SU-DHL-6 (cell line): Measurements from ENCODE around the gene RANBP1.

Source experiments
- H2AFZ ChIP-seq: fragments of 200-600 bp; sonication (generic); 2 replicates; pipeline ENCODE4 v1.6.1; 2014; ENCODE audit warnings: low read depth, mild to moderate bottlenecking, moderate library complexity, mixed read lengths, antibody characterized with exemption, low read length; ENCODE audit not compliant: severe bottlenecking
- H3F3A ChIP-seq: fragments of 200-600 bp; shearing (Covaris generic); 2 replicates; pipeline ENCODE4 v1.6.0; 2016; ENCODE audit warnings: antibody characterized with exemption, mild to moderate bottlenecking; ENCODE audit not compliant: insufficient read depth
- H3K27ac ChIP-seq: fragments of 200-600 bp; sonication (generic); 2 replicates; pipeline ENCODE4 v1.5.1; 2016; ENCODE audit warnings: low read depth, mild to moderate bottlenecking, low read length, moderate library complexity, mixed read lengths
- H3K27me3 ChIP-seq: fragments of 200-600 bp; sonication (generic), shearing (Covaris generic); 2 replicates; pipeline ENCODE4 v1.6.0; 2014; ENCODE audit warnings: mild to moderate bottlenecking, low read length
- H3K36me3 ChIP-seq: fragments of 200-600 bp; sonication (generic); 2 replicates; pipeline ENCODE4 v1.6.1; 2014; ENCODE audit warnings: mild to moderate bottlenecking, low read length, mixed read lengths
- H3K4me2 ChIP-seq: fragments of 300-600, 200-600 bp; shearing (Covaris generic), sonication (generic); 2 replicates; pipeline ENCODE4 v1.6.0; 2014; ENCODE audit warnings: low read length, low read depth, mild to moderate bottlenecking; ENCODE audit not compliant: poor library complexity, severe bottlenecking
- H3K4me3 ChIP-seq: fragments of 200-600 bp; sonication (generic); 2 replicates; pipeline ENCODE4 v1.5.1; 2014; ENCODE audit warnings: antibody characterized with exemption, low read length, mild to moderate bottlenecking, mixed read lengths; ENCODE audit not compliant: insufficient read depth, poor library complexity, severe bottlenecking
- H3K79me2 ChIP-seq: fragments of 200-600 bp; sonication (generic); 2 replicates; pipeline ENCODE4 v1.6.1; 2014; ENCODE audit warnings: mild to moderate bottlenecking, low read length, moderate library complexity; ENCODE audit not compliant: insufficient read depth
- H3K9ac ChIP-seq: fragments of 200-600 bp; sonication (generic); 2 replicates; pipeline ENCODE4 v1.7.0; 2014; ENCODE audit warnings: mild to moderate bottlenecking, low read length
- H3K9me2 ChIP-seq: fragments of 200-600 bp; sonication (generic); replicated peaks from 2 replicates; pipeline ENCODE4 v1.6.1; 2014; ENCODE audit warnings: low read length; ENCODE audit not compliant: insufficient read depth
- H3K9me3 ChIP-seq: fragments of 200-600 bp; sonication (generic); 2 replicates; pipeline ENCODE4 v1.6.1; 2014; ENCODE audit warnings: low read length, mixed read lengths; ENCODE audit not compliant: insufficient read depth
- H4K20me1 ChIP-seq: fragments of 200-600 bp; sonication (generic); 2 replicates; pipeline ENCODE4 v1.6.1; 2014; ENCODE audit warnings: low read depth, mild to moderate bottlenecking, antibody characterized with exemption, low read length, moderate library complexity, mixed read lengths
- EZH2phosphoT487 ChIP-seq: fragments of 200-600 bp; sonication (generic), shearing (Covaris generic); conservative IDR thresholded peaks from 2 replicates; pipeline ENCODE4 v1.6.1; 2018; ENCODE audit warnings: mild to moderate bottlenecking, antibody characterized with exemption, low read length, moderate library complexity, mixed read lengths
- TF ChIP-seq, protein P1 (sequence below): fragments of 200-600 bp; sonication (generic); IDR thresholded peaks from one replicate; pipeline ENCODE4 v1.5.1; 2017; ENCODE audit warnings: antibody characterized with exemption, mild to moderate bottlenecking, low read length, moderate library complexity; ENCODE audit not compliant: insufficient read depth, poor library complexity, severe bottlenecking

The RANBP1 gene

DNA sequence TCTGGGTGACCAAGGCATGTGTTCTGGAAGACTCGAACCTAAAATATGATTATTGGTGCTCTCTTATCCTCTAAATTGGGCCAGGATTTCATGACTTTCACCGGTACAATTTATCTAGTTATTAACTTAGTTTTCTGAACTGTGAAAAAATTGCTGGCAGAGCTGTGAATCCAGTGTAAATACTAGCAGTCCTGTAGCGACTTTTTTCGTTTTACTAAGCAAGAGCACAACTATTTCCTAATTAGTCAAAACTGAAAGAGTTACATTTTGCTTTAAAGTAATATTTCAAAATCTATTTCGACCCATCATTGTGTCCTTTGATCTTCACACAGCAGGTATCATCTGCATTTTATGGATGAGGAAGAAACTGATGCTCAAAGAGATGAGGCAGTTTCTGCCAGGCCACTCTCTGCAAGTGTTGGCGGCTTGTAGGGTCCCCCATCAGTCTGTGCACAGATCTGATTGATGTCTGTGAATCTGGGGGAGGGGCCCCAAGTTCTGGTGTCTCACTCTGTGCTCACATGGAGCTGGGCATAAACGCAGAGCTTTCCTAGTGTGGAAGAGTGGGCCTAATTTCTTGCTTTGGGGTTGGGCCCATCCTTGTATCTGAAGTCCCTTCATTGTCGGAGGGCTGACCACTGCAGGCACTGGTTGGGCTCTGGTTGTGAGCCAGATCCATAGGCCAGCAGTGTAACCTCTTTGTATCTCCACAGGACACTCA lies 2.6 kb downstream of the RANBP1 start:
- H3K27ac ChIP-seq: peak overlapping the region; percentile 50; the same call in 1 of the 2 replicates
- H3K36me3 ChIP-seq: peaks cover 4% of the 10 kb centered on the region; the same call in 1 of the 2 replicates
- no peaks in the 10 kb centered on the region for H3K27me3 ChIP-seq
- H3K9ac ChIP-seq: peak overlapping the region; percentile 99
- H3K9me3 ChIP-seq: no peaks in the 10 kb centered on the region
- H3K79me2 ChIP-seq: peaks cover 57% of the 10 kb centered on the region
- H3K9me2 ChIP-seq: no peaks in the 10 kb centered on the region
- H3K4me3 ChIP-seq: peak overlapping the region; percentile 95
- no peaks in the 10 kb centered on the region for H3F3A ChIP-seq
- TF ChIP-seq, protein P1, sequence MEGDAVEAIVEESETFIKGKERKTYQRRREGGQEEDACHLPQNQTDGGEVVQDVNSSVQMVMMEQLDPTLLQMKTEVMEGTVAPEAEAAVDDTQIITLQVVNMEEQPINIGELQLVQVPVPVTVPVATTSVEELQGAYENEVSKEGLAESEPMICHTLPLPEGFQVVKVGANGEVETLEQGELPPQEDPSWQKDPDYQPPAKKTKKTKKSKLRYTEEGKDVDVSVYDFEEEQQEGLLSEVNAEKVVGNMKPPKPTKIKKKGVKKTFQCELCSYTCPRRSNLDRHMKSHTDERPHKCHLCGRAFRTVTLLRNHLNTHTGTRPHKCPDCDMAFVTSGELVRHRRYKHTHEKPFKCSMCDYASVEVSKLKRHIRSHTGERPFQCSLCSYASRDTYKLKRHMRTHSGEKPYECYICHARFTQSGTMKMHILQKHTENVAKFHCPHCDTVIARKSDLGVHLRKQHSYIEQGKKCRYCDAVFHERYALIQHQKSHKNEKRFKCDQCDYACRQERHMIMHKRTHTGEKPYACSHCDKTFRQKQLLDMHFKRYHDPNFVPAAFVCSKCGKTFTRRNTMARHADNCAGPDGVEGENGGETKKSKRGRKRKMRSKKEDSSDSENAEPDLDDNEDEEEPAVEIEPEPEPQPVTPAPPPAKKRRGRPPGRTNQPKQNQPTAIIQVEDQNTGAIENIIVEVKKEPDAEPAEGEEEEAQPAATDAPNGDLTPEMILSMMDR: no peak
- TF ChIP-seq EZH2phosphoT487: no peak
- peak overlapping the region; percentile 83 for H3K4me2 ChIP-seq
- no peak overlapping the region for H2AFZ ChIP-seq
- no peaks in the 10 kb centered on the region for H4K20me1 ChIP-seq

DNA sequence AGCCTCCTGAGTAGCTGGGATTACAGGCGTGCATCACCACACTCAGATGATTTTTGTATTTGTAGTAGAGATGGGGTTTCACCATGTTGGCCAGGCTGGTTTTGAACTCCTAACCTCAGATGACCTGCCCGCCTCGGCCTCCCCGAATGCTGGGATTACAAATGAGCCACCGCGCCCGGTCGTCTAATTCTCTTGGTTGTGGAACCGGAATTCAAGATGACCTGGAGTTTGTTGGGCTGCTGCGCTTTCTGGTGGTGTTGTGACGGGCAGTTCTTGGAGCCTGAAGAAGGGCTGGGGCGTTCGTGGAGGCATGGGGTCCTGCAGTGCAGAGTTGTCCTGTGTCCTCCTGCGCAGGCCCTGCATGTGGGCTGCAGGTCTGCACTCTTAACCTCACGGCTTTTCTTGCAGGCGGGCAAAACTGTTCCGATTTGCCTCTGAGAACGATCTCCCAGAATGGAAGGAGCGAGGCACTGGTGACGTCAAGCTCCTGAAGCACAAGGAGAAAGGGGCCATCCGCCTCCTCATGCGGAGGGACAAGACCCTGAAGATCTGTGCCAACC lies 6.0 kb downstream of the RANBP1 start:
- H3K9me2 ChIP-seq: no peaks in the 10 kb centered on the region
- H2AFZ ChIP-seq: no peak overlapping the region
- H3K4me3 ChIP-seq: no peak overlapping the region
- H4K20me1 ChIP-seq: no peaks in the 10 kb centered on the region
- H3K9ac ChIP-seq: no peak overlapping the region
- peaks cover 45% of the 10 kb centered on the region for H3K79me2 ChIP-seq
- H3K4me2 ChIP-seq: no peak overlapping the region
- H3K27me3 ChIP-seq: no peaks in the 10 kb centered on the region
- H3K36me3 ChIP-seq: peaks cover 4% of the 10 kb centered on the region; the same call in 1 of the 2 replicates
- TF ChIP-seq, protein P1: no peak
- no peak for TF ChIP-seq EZH2phosphoT487
- H3K9me3 ChIP-seq: no peaks in the 10 kb centered on the region
- no peaks in the 10 kb centered on the region for H3F3A ChIP-seq
- H3K27ac ChIP-seq: no peak overlapping the region

DNA sequence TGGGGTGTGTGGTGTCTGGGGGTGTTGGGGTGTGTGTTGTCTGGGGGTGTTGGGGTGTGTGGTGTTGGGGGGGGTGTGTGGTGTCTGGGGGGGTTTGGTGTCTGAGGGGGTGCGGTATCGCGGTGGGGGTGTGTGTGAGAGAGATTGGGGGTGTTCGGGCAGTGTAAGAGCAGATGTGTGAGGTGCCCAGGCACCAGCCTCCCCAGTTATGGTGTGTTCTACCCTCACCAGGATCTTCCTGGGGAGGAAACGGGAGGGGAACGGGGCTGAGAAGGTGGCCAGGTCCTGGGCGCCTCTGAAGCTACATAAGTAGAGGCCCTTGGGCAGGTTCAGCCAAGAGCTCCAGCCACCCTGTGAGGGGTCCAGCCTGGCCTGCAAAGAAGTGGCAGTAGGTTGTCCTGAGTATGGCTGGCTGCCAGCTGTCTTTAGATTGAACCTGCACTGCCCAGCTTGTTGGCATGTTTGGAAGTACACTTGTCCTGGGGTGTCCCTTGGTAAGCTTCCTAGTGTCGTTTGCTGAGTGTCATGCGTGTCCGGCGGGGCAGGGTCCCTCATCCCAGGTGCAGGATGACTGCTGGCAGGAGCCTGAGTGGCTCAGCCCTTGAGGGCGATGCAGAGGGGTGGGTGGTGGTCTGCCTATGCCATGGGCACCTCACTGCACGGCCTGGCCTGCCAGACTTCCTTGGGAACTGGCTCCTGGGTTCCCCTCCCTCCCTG lies 7.6 kb downstream of the RANBP1 start:
- H2AFZ ChIP-seq: no peak overlapping the region
- H3K27ac ChIP-seq: no peak overlapping the region
- no peaks in the 10 kb centered on the region for H3K9me3 ChIP-seq
- no peaks in the 10 kb centered on the region for H3K9me2 ChIP-seq
- TF ChIP-seq, protein P1: no peak
- TF ChIP-seq EZH2phosphoT487: no peak
- no peaks in the 10 kb centered on the region for H4K20me1 ChIP-seq
- H3K27me3 ChIP-seq: no peaks in the 10 kb centered on the region
- peaks cover 4% of the 10 kb centered on the region; the same call in 1 of the 2 replicates for H3K36me3 ChIP-seq
- H3K4me3 ChIP-seq: no peak overlapping the region
- no peaks in the 10 kb centered on the region for H3F3A ChIP-seq
- H3K4me2 ChIP-seq: no peak overlapping the region
- peaks cover 36% of the 10 kb centered on the region for H3K79me2 ChIP-seq
- no peak overlapping the region for H3K9ac ChIP-seq
